Liver (tissue), 9 donors: ENCODE measurements around the gene SLX9. TPM values are rescaled to one million over a fixed set of nuclear protein-coding genes. Genes with fewer than 3 reads are reported as not detected.

Experiments used
- DNase-seq: peaks from one replicate; pipeline ENCODE4 v3.0.0-alpha.2; 2017; ENCODE audit warnings: low spot score
- H3K27ac ChIP-seq, 2 donors: one replicate each; pipeline ENCODE4 v1.7.0; 2013; ENCODE audit warnings: inconsistent platforms in 2 of 2, low read length in 2 of 2, control low read depth in 1 of 2, low read depth in 1 of 2, mild to moderate bottlenecking in 1 of 2
- H3K27me3 ChIP-seq, 4 donors: one replicate each; pipeline versions ENCODE4 v1.6.1 to v1.7.0; 2013; ENCODE audit warnings: low read length in 3 of 4, inconsistent platforms in 1 of 4, mild to moderate bottlenecking in 1 of 4, moderate library complexity in 1 of 4; ENCODE audit not compliant: control insufficient read depth in 4 of 4, insufficient read depth in 4 of 4
- H3K36me3 ChIP-seq, 4 donors: one replicate each; pipeline versions ENCODE4 v1.6.1 to v1.7.0; 2013; ENCODE audit warnings: low read length in 3 of 4, mild to moderate bottlenecking in 3 of 4, low read depth in 1 of 4, moderate library complexity in 1 of 4; ENCODE audit not compliant: control insufficient read depth in 4 of 4, insufficient read depth in 3 of 4
- H3K4me1 ChIP-seq, 4 donors: one replicate each; pipeline versions ENCODE4 v1.6.1 to v1.7.0; 2013; ENCODE audit warnings: low read length in 3 of 4, mild to moderate bottlenecking in 3 of 4, moderate library complexity in 1 of 4; ENCODE audit not compliant: control insufficient read depth in 4 of 4, insufficient read depth in 4 of 4
- H3K4me3 ChIP-seq, 3 donors: one replicate each; pipeline versions ENCODE4 v1.6.1 to v1.7.0; 2013; ENCODE audit warnings: low read length in 3 of 3, control low read depth in 1 of 3, low read depth in 1 of 3, mild to moderate bottlenecking in 1 of 3
- H3K9ac ChIP-seq, 2 donors: one replicate each; pipeline ENCODE4 v1.7.0; 2013; ENCODE audit warnings: low read length in 2 of 2, mild to moderate bottlenecking in 2 of 2, moderate library complexity in 2 of 2, control low read depth in 1 of 2, low read depth in 1 of 2
- H3K9me3 ChIP-seq, 4 donors: one replicate each; pipeline versions ENCODE4 v1.6.1 to v1.7.0; 2013; ENCODE audit warnings: low read length in 3 of 4; ENCODE audit not compliant: control insufficient read depth in 4 of 4
- FOXA1 ChIP-seq: IDR thresholded peaks from 2 replicates; pipeline ENCODE4 v1.6.1; 2016; ENCODE audit warnings: antibody characterized with exemption
- FOXA2 ChIP-seq: IDR thresholded peaks from 2 replicates; pipeline ENCODE4 v1.6.1; 2016; ENCODE audit warnings: antibody characterized with exemption
- GABPA ChIP-seq, 2 donors: IDR thresholded peaks in 1 of 2; conservative IDR thresholded peaks in 1 of 2; 2 replicates each; pipeline ENCODE4 v1.6.1; 2016; ENCODE audit warnings: antibody characterized with exemption in 2 of 2, mild to moderate bottlenecking in 1 of 2, moderate library complexity in 1 of 2
- HNF4A ChIP-seq, 2 donors: conservative IDR thresholded peaks; 2 replicates each; pipeline ENCODE4 v1.6.1; 2016; ENCODE audit warnings: antibody characterized with exemption in 2 of 2, mild to moderate bottlenecking in 2 of 2
- HNF4G ChIP-seq: IDR thresholded peaks from 2 replicates; pipeline ENCODE4 v1.6.1; 2016; ENCODE audit warnings: antibody characterized with exemption
- JUND ChIP-seq, 2 donors: IDR thresholded peaks; 2 replicates each; pipeline ENCODE4 v1.6.1; 2016; ENCODE audit warnings: antibody characterized with exemption in 2 of 2
- MAX ChIP-seq: IDR thresholded peaks from 2 replicates; pipeline ENCODE4 v1.6.1; 2016; ENCODE audit warnings: antibody characterized with exemption
- NR2F2 ChIP-seq: IDR thresholded peaks from 2 replicates; pipeline ENCODE4 v1.6.1; 2016; ENCODE audit warnings: antibody characterized with exemption
- RAD21 ChIP-seq, 2 donors: IDR thresholded peaks; 2 replicates each; pipeline ENCODE4 v1.6.1; 2016; ENCODE audit warnings: antibody characterized with exemption in 2 of 2, mild to moderate bottlenecking in 2 of 2
- SP1 ChIP-seq: IDR thresholded peaks from 2 replicates; pipeline ENCODE4 v1.6.1; 2018; ENCODE audit warnings: antibody characterized with exemption, mild to moderate bottlenecking
- TAF1 ChIP-seq: conservative IDR thresholded peaks from 2 replicates; pipeline ENCODE4 v1.6.1; 2016; ENCODE audit warnings: antibody characterized with exemption, mild to moderate bottlenecking
- YY1 ChIP-seq: IDR thresholded peaks from 2 replicates; pipeline ENCODE4 v1.6.1; 2016; ENCODE audit warnings: antibody characterized with exemption, mild to moderate bottlenecking
- ZBTB33 ChIP-seq: IDR thresholded peaks from 2 replicates; pipeline ENCODE4 v1.6.1; 2016; ENCODE audit warnings: antibody characterized with exemption
- WGBS: extraction: QIAGEN DNeasy Blood & Tissue Kit; methylation state at CpG from one replicate; pipeline ENCODE4 v1.1.7; 2013; 5-methylcytosine and 5-hydroxymethylcytosine counted together
- polyA plus RNA-seq, 2 donors: library from polyadenylated mRNA; stranded (reverse) in 1 of 2; unstranded in 1 of 2; fragments of 200-250 nt in 1 of 2; fragments of >200 nt in 1 of 2; fragmentation: Nextera tagmentation in 1 of 2; extraction: Ambion mirVana in 1 of 2; gene quantifications; one replicate each; pipeline versions ENCODE4 v1.2.1 to v1.2.3, GENCODE V29; 2013 to 2015
- total RNA-seq, 2 donors: library from RNA; depleted of rRNA; stranded (reverse); fragments of >200 nt; gene quantifications; one replicate each; pipeline ENCODE4 v1.2.3, GENCODE V29; 2014
- TF ChIP-seq, protein P1 (sequence below): IDR thresholded peaks from 2 replicates; pipeline ENCODE4 v1.6.1; 2016; ENCODE audit warnings: antibody characterized with exemption
- TF ChIP-seq, protein P2 (sequence below): fragments of 150-350 bp; IDR thresholded peaks from 2 replicates; pipeline ENCODE4 v1.5.1; 2017; ENCODE audit warnings: improper control_type of control experiment, low read depth, low read length; ENCODE audit not compliant: missing input control
- TF ChIP-seq, protein P3 (sequence below): IDR thresholded peaks from 2 replicates; pipeline ENCODE4 v1.6.1; 2016; ENCODE audit warnings: antibody characterized with exemption, mild to moderate bottlenecking
- donor health status: healthy.
- donor health status: healthy.
- donor health status: healthy.
- donor health status: healthy.
- donor health status: healthy.

The SLX9 gene
- total and polyA plus RNA-seq, 4 donors, result 7.5 to 20.3 (median 12.2) TPM

DNA sequence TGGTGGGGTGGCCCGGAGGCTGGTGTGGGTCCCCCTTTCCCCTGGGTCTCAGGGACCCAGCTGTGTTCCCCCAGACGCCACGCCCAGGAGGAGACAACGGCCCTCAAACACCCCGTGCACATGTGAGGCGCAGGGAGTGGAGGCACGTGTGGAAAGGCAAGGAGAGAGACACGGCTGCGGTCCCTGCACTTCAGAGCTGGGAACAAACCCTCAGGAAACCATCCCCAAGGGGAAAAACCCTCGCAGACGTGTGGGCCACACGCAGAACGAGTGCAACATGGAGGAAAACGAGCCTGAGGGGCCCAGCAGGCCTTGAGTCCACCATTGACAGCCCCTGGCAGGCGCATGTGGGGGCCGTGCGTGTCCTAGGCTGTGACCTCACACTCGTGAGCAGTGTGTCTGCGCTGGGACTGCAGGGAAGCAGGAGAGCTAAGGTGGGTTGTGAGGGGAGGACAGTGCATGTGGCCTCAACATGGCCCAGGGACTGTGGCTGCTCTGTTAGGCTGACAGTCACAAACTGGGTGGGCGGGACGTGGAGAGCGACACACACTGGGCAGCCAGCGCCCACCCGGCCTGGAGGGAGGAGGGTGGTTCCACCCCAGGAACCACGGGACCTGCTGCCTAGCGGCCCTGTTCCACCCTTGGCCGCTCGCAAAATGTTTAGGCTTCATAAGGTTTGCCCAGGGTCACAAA is 39.1 kb upstream of the SLX9 start:
- Histone ChIP-seq H3K27me3 (no peaks in the 10 kb centered on the region), H3K4me3 (no peak overlapping the region), H3K36me3 (peaks cover 0 to 11% (median 0%) of the 10 kb centered on the region in 4 donors), H3K4me1 (peaks cover 0 to 1% (median 0%) of the 10 kb centered on the region in 4 donors), H3K9ac (no peak overlapping the region), H3K27ac (no peak overlapping the region), H3K9me3 (no peaks in the 10 kb centered on the region)
- no peak for DNase-seq
- no peak for TF ChIP-seq GABPA (IDR thresholded peaks at IDR 0.05 in 1 of 2, conservative IDR thresholded peaks at IDR 0.05 in 1 of 2)
- TF ChIP-seq YY1, result no peak
- no peak for TF ChIP-seq HNF4G
- TF ChIP-seq HNF4A (conservative IDR thresholded peaks at IDR 0.05), result no peak
- no peak for TF ChIP-seq FOXA2
- no peak for TF ChIP-seq FOXA1
- no peak for TF ChIP-seq ZBTB33
- no peak for TF ChIP-seq MAX
- TF ChIP-seq, protein P1, sequence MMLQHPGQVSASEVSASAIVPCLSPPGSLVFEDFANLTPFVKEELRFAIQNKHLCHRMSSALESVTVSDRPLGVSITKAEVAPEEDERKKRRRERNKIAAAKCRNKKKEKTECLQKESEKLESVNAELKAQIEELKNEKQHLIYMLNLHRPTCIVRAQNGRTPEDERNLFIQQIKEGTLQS, result no peak
- TF ChIP-seq TAF1, result no peak
- 92% methylated on average over 28 of the region's 28 CpGs for WGBS

DNA sequence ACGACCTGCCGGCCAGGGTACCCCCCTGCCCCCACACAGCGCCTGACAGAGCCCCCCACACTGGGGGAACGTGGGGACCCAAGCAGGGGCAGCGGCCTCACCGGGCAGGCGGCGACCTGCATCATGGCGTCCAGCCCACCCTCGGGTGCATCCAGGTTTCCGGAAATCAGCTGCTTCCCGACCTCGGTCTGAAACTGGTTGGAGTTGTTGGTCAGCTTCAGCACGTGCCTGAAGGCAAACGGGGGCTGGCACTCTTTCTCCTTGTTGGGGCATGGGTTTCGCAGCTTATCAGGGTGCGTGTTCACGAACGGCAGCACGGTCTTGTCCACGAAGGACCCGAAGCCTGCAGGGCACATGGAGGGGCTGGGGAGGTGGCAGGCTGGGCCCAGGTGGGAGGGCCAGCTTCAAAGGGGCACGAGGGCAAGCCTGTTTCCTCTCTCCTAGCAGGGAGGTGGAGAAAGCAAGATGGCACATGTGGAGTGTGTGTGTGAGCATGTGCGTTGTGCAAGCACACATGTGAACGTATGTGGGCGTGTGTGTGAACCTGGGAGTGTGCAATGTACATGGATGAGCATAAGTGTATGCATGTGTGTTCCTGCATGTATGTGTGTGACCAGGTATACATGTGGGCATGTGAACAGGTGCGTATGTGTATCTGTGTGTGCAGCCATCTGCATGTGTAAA is 38.3 kb upstream of the SLX9 start:
- WGBS, result 91% methylated on average over 27 of the region's 27 CpGs
- Histone ChIP-seq H3K27me3 (no peaks in the 10 kb centered on the region), H3K27ac (no peak overlapping the region), H3K4me1 (peaks cover 0 to 2% (median 0%) of the 10 kb centered on the region in 4 donors), H3K36me3 (peaks cover 0 to 11% (median 0%) of the 10 kb centered on the region in 4 donors), H3K9ac (no peak overlapping the region), H3K9me3 (no peaks in the 10 kb centered on the region), H3K4me3 (no peak overlapping the region)
- no peak for TF ChIP-seq NR2F2
- TF ChIP-seq, protein P2, sequence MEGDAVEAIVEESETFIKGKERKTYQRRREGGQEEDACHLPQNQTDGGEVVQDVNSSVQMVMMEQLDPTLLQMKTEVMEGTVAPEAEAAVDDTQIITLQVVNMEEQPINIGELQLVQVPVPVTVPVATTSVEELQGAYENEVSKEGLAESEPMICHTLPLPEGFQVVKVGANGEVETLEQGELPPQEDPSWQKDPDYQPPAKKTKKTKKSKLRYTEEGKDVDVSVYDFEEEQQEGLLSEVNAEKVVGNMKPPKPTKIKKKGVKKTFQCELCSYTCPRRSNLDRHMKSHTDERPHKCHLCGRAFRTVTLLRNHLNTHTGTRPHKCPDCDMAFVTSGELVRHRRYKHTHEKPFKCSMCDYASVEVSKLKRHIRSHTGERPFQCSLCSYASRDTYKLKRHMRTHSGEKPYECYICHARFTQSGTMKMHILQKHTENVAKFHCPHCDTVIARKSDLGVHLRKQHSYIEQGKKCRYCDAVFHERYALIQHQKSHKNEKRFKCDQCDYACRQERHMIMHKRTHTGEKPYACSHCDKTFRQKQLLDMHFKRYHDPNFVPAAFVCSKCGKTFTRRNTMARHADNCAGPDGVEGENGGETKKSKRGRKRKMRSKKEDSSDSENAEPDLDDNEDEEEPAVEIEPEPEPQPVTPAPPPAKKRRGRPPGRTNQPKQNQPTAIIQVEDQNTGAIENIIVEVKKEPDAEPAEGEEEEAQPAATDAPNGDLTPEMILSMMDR, result no peak
- TF ChIP-seq RAD21 (IDR thresholded peaks at IDR 0.05), result no peak
- TF ChIP-seq TAF1, result no peak
- TF ChIP-seq JUND (IDR thresholded peaks at IDR 0.05), result no peak
- TF ChIP-seq SP1, result no peak
- TF ChIP-seq HNF4A (conservative IDR thresholded peaks at IDR 0.05), result no peak
- TF ChIP-seq, protein P3, sequence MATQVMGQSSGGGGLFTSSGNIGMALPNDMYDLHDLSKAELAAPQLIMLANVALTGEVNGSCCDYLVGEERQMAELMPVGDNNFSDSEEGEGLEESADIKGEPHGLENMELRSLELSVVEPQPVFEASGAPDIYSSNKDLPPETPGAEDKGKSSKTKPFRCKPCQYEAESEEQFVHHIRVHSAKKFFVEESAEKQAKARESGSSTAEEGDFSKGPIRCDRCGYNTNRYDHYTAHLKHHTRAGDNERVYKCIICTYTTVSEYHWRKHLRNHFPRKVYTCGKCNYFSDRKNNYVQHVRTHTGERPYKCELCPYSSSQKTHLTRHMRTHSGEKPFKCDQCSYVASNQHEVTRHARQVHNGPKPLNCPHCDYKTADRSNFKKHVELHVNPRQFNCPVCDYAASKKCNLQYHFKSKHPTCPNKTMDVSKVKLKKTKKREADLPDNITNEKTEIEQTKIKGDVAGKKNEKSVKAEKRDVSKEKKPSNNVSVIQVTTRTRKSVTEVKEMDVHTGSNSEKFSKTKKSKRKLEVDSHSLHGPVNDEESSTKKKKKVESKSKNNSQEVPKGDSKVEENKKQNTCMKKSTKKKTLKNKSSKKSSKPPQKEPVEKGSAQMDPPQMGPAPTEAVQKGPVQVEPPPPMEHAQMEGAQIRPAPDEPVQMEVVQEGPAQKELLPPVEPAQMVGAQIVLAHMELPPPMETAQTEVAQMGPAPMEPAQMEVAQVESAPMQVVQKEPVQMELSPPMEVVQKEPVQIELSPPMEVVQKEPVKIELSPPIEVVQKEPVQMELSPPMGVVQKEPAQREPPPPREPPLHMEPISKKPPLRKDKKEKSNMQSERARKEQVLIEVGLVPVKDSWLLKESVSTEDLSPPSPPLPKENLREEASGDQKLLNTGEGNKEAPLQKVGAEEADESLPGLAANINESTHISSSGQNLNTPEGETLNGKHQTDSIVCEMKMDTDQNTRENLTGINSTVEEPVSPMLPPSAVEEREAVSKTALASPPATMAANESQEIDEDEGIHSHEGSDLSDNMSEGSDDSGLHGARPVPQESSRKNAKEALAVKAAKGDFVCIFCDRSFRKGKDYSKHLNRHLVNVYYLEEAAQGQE, result no peak
- no peak for TF ChIP-seq HNF4G
- DNase-seq, result no peak
